Suprapubic skin (tissue), 4 donors: ENCODE data around the gene ADAMTS17. TPM values are rescaled to one million over a fixed set of nuclear protein-coding genes. Genes with fewer than 3 reads are reported as not detected.

Experiments used
- DNase-seq, 2 donors: peaks; one replicate each; pipeline ENCODE4 v3.0.0-alpha.2; 2019; ENCODE audit warnings: low spot score in 2 of 2
- H3K27ac ChIP-seq: fragments of 200-600 bp; sonication (generic); one replicate; pipeline ENCODE4 v1.5.1; 2019
- H3K27me3 ChIP-seq: fragments of 200-600 bp; sonication (generic); one replicate; pipeline ENCODE4 v1.5.1; 2019
- H3K36me3 ChIP-seq: fragments of 200-600 bp; sonication (generic); one replicate; pipeline ENCODE4 v1.5.1; 2019
- H3K4me1 ChIP-seq: fragments of 200-600 bp; sonication (generic); one replicate; pipeline ENCODE4 v1.5.1; 2019
- H3K4me3 ChIP-seq: fragments of 200-600 bp; sonication (generic); one replicate; pipeline ENCODE4 v1.5.1; 2019; ENCODE audit warnings: mild to moderate bottlenecking
- H3K9me3 ChIP-seq: fragments of 200-600 bp; sonication (generic); one replicate; pipeline ENCODE4 v1.5.1; 2019
- CTCF ChIP-seq, 2 donors: fragments of 200-600 bp in 1 of 2; fragments of 450-650 bp in 1 of 2; sonication (generic) in 1 of 2; IDR thresholded peaks; one replicate each; pipeline ENCODE4 v1.5.1; 2016 to 2019; ENCODE audit warnings: antibody characterized with exemption in 2 of 2, mild to moderate bottlenecking in 1 of 2, moderate library complexity in 1 of 2
- EP300 ChIP-seq: sonication (generic); formaldehyde crosslinking; IDR thresholded peaks from one replicate; pipeline ENCODE4 v1.6.1; 2017; ENCODE audit warnings: antibody characterized with exemption
- POLR2A ChIP-seq, 2 donors: fragments of 450-650 bp; IDR thresholded peaks; one replicate each; pipeline ENCODE4 v1.6.1; 2017; ENCODE audit warnings: antibody characterized with exemption in 2 of 2, mild to moderate bottlenecking in 2 of 2, moderate library complexity in 2 of 2
- POLR2AphosphoS5 ChIP-seq, 3 donors: sonication (generic); formaldehyde crosslinking; IDR thresholded peaks; one replicate each; pipeline ENCODE4 v1.6.1; 2017; ENCODE audit warnings: antibody characterized with exemption in 3 of 3
- WGBS: methylation state at CpG from one replicate; pipeline ENCODE4 v1.1.5; 2018; 5-methylcytosine and 5-hydroxymethylcytosine counted together
- total RNA-seq, 4 donors: library from RNA; depleted of rRNA; stranded (reverse); fragments of >200 nt; gene quantifications; one replicate each; pipeline ENCODE4 v1.1.0, GENCODE V29; 2016

ADAMTS17 gene
- total RNA-seq, 4 donors from 2014 or later: 4.2 to 12.3 (median 6.3) TPM

GRCh38 chr15:100278596-100279380 lies 63.0 kb downstream of the ADAMTS17 start:
- H3K4me3 ChIP-seq: no peak overlapping the region
- no peaks in the 10 kb centered on the region for H3K4me1 ChIP-seq
- TF ChIP-seq POLR2AphosphoS5 (IDR thresholded peaks at IDR 0.05) (no peak), EP300 (no peak), POLR2A (IDR thresholded peaks at IDR 0.05) (no peak), CTCF (IDR thresholded peaks at IDR 0.05) (no peak)
- H3K9me3 ChIP-seq: no peaks in the 10 kb centered on the region
- no peaks in the 10 kb centered on the region for H3K36me3 ChIP-seq
- WGBS: 82% methylated on average over 13 of the region's 14 CpGs
- DNase-seq: no peak
- H3K27me3 ChIP-seq: no peaks in the 10 kb centered on the region
- no peak overlapping the region for H3K27ac ChIP-seq

- WGBS: 82% methylated on average over 17 of the region's 17 CpGs
Measured at GRCh38 chr15:100277087-100277855, 64.5 kb downstream of the ADAMTS17 start.

GRCh38 chr15:100276506-100276905 lies 65.3 kb downstream of the ADAMTS17 start:
- WGBS: 59% methylated on average over 8 of the region's 8 CpGs

More at GRCh38 chr15:100277087-100277855, 64.5 kb downstream of the ADAMTS17 start:
- TF ChIP-seq POLR2A (IDR thresholded peaks at IDR 0.05): no peak
- TF ChIP-seq EP300: no peak
- no peak for TF ChIP-seq CTCF (IDR thresholded peaks at IDR 0.05)
- no peak for TF ChIP-seq POLR2AphosphoS5 (IDR thresholded peaks at IDR 0.05)
- no peak overlapping the region for H3K27ac ChIP-seq
- no peak for DNase-seq
- H3K4me1 ChIP-seq: no peaks in the 10 kb centered on the region
- no peak overlapping the region for H3K4me3 ChIP-seq
- no peaks in the 10 kb centered on the region for H3K27me3 ChIP-seq
- H3K36me3 ChIP-seq: no peaks in the 10 kb centered on the region
- peaks cover 14% of the 10 kb centered on the region for H3K9me3 ChIP-seq

GRCh38 chr15:100275641-100276040 lies 66.1 kb downstream of the ADAMTS17 start:
- WGBS: 90% methylated on average over 5 of the region's 6 CpGs

More at GRCh38 chr15:100276506-100276905, 65.3 kb downstream of the ADAMTS17 start:
- no peaks in the 10 kb centered on the region for H3K4me1 ChIP-seq
- no peak overlapping the region for H3K4me3 ChIP-seq
- peaks cover 14% of the 10 kb centered on the region for H3K9me3 ChIP-seq
- H3K36me3 ChIP-seq: no peaks in the 10 kb centered on the region
- DNase-seq: no peak
- H3K27me3 ChIP-seq: no peaks in the 10 kb centered on the region
- no peak for TF ChIP-seq CTCF (IDR thresholded peaks at IDR 0.05)
- TF ChIP-seq POLR2A (IDR thresholded peaks at IDR 0.05): no peak
- no peak for TF ChIP-seq EP300
- no peak for TF ChIP-seq POLR2AphosphoS5 (IDR thresholded peaks at IDR 0.05)
- H3K27ac ChIP-seq: no peak overlapping the region

More at GRCh38 chr15:100275641-100276040, 66.1 kb downstream of the ADAMTS17 start:
- TF ChIP-seq POLR2AphosphoS5 (IDR thresholded peaks at IDR 0.05) (no peak), CTCF (IDR thresholded peaks at IDR 0.05) (no peak), EP300 (no peak), POLR2A (IDR thresholded peaks at IDR 0.05) (no peak)
- Histone ChIP-seq H3K27me3 (no peaks in the 10 kb centered on the region), H3K4me1 (no peaks in the 10 kb centered on the region), H3K36me3 (no peaks in the 10 kb centered on the region), H3K27ac (no peak overlapping the region), H3K9me3 (peaks cover 14% of the 10 kb centered on the region), H3K4me3 (no peak overlapping the region)
- DNase-seq: no peak
